ENCODE measurements around the gene RIIAD1.

The RIIAD1 gene

GRCh38 chr1:151708891-151709290 lies 12.4 kb upstream of the RIIAD1 start:
- ChIA-PET POLR2A (interaction anchor here (0.5 kb wide), 1 partner anchor 12 kb away, joined by 3 read pairs; no protein-coding TSS in a partner anchor), CTCF (no interaction called here)
- TF ChIP-seq, protein P1, sequence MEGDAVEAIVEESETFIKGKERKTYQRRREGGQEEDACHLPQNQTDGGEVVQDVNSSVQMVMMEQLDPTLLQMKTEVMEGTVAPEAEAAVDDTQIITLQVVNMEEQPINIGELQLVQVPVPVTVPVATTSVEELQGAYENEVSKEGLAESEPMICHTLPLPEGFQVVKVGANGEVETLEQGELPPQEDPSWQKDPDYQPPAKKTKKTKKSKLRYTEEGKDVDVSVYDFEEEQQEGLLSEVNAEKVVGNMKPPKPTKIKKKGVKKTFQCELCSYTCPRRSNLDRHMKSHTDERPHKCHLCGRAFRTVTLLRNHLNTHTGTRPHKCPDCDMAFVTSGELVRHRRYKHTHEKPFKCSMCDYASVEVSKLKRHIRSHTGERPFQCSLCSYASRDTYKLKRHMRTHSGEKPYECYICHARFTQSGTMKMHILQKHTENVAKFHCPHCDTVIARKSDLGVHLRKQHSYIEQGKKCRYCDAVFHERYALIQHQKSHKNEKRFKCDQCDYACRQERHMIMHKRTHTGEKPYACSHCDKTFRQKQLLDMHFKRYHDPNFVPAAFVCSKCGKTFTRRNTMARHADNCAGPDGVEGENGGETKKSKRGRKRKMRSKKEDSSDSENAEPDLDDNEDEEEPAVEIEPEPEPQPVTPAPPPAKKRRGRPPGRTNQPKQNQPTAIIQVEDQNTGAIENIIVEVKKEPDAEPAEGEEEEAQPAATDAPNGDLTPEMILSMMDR (IDR thresholded peaks at IDR 0.05; ENCODE audit: control extremely low read depth, extremely low read depth, low read depth, missing control alignments) = no peak
- DNase-seq (ENCODE audit: extremely low spot score) = no peak

DNA sequence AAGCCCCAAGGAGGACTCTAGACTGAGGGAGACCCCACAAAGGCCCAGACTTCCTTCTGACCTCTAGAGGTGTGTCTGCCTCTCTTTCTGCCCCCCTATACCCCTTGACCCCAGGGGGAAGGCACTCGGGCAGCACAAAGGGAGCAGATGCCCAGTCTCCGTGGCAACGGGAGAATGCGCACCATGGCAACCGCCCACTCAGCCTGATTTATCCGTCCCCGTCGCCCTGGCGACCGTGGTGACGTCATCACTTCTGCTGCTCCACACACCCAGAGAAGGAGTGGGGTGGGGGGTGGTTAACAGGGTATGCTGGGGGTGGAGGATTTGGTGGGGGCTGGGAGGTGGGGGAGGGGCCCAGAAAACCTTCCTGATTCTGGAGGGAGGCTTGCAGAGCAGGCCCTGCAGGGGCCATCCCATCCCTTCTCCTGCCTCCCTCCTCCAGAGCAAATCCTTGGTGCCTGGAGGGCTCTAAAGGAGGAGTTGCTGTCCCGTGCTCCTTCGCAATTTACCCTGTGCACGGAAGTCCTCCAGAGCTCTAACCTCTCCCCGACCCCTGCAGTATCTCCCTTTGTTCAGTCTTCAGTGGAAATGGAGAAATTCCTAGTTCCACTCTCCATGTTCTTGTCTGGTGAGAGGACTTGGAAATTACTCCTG lies 11.0 kb upstream of the RIIAD1 start:
- POLR2A ChIA-PET = no interaction called here
- no peak for DNase-seq (ENCODE audit: extremely low spot score)
- TF ChIP-seq, protein P1 (IDR thresholded peaks at IDR 0.05; ENCODE audit: control extremely low read depth, extremely low read depth, low read depth, missing control alignments) = no peak
- CTCF ChIA-PET = no interaction called here

DNA sequence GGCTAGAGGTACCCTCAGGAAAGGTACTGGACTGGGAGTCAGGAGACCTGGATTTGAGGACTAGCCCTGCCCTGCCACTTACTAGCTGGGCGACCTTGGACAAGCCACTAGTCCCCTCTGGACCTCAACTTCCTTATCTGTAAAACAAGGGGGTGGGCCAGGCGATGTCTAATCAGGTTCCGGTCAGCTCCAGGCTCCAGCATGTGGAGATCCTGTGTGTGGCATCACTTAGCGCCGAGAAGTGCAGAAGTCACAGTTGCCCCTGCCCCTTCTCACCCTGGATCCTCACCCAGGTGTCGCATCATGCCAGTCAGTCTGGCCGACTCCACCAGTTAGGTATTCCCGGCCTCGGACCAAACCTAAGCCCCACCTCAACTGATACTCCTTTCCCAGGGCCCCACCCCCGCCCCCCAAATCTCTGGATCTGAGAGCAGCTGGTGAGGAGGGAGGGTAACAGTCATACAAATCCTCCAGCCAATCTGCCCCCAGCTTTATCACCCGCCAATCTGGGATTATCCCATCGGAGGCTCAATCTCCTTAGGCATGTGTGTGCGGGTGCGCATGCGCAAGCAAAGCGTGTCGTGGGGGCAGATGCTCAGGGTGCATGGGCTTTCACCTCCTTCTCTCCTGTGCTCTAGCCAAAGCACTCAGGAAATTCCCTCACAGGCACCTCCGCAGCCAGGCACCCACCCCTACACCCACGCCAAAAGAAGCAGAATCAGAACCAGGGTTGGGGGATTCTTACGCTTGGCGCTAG lies 10.1 kb upstream of the RIIAD1 start:
- CTCF ChIA-PET = no interaction called here
- DNase-seq (ENCODE audit: extremely low spot score) = no peak
- POLR2A ChIA-PET = no interaction called here
- TF ChIP-seq, protein P1 (IDR thresholded peaks at IDR 0.05; ENCODE audit: control extremely low read depth, extremely low read depth, low read depth, missing control alignments) = no peak

DNA sequence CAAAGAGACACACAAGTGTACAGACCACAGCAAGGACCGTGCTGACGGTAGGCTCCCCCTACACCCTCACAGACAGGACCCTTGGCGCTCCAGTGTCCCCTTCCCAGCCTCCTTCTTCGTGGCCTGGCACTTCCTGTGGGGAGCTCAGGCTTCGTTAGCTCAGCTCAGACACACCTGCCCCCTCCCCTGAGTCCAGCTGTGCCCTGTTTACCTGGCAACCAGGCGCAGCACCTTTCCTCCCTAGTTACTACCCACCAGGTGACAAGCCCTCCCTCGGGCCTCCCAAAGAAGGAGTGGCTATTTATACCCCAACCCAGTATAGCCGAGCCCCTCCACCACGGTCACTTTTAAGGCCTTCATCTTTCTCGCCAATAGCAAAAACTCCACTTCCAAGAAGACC lies 9.4 kb upstream of the RIIAD1 start:
- no peak for DNase-seq (ENCODE audit: extremely low spot score)
- TF ChIP-seq, protein P1 (IDR thresholded peaks at IDR 0.05; ENCODE audit: control extremely low read depth, extremely low read depth, low read depth, missing control alignments) = no peak
- CTCF ChIA-PET = no interaction called here
- POLR2A ChIA-PET = no interaction called here

DNA sequence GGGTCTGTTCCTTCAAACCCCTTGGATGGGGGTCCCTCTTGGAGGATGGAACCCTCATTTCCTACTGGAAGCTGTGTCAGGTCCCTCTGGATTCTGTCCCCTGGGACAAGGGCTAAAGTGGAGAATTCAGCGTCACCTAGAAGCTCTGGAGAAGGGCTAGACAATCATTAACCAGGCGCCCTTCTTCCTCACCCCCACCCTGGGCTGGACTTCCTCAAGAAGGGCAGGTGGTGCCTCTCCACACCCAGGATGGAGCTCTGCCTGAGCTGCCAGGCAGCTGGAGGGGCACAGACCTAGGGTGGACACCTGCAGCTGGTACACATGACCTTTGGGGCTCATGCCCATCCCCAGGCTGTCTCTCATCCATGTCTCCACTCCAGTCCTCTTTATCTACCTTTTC lies 8.3 kb upstream of the RIIAD1 start:
- ChIA-PET POLR2A (no interaction called here), CTCF (interaction anchor here (1.0 kb wide), 2 partner anchors 22 to 36 kb away, joined by 3 read pairs; no protein-coding TSS in a partner anchor)
- no peak for DNase-seq (ENCODE audit: extremely low spot score)
- TF ChIP-seq, protein P1 (IDR thresholded peaks at IDR 0.05; ENCODE audit: control extremely low read depth, extremely low read depth, low read depth, missing control alignments) = no peak

GRCh38 chr1:151713874-151714273 lies 7.4 kb upstream of the RIIAD1 start:
- POLR2A ChIA-PET = no interaction called here

More at GRCh38 chr1:151713874-151714273, 7.4 kb upstream of the RIIAD1 start:
- TF ChIP-seq, protein P1 (IDR thresholded peaks at IDR 0.05; ENCODE audit: control extremely low read depth, extremely low read depth, low read depth, missing control alignments) = no peak
- DNase-seq (ENCODE audit: extremely low spot score) = no peak
- CTCF ChIA-PET = interaction anchor here (1.0 to 1.6 kb wide), 4 partner anchors 9 to 35 kb away, joined by 3 to 4 read pairs (median 3); no protein-coding TSS in a partner anchor
